ENCODE data around the gene TGIF1.

Gene TGIF1

GRCh38 chr18:3451183-3451988 lies 1.4 kb downstream of the TGIF1 start:
- Histone ChIP-seq H3K36me3 (ENCODE audit: insufficient read depth, low read length) (peaks cover under 1% of the 10 kb centered on the region), H3K27me3 (ENCODE audit: control insufficient read depth in 1 of 2, insufficient read depth in 2 of 2, low read length in 2 of 2) (no peaks in the 10 kb centered on the region), H3K9me3 (ENCODE audit: low read length) (no peaks in the 10 kb centered on the region), H3K27ac (ENCODE audit: low read depth, low read length) (peak overlapping the region; percentile 100), H3K4me1 (ENCODE audit: insufficient read depth, low read length) (peaks cover 37% of the 10 kb centered on the region), H3K4me3 (ENCODE audit: low read depth in 1 of 2, low read length in 2 of 2) (peak overlapping the region; percentile 99 to 100), H3K9ac (ENCODE audit: low read length) (peak overlapping the region; percentile 99)

GRCh38 chr18:3451989-3452749 lies 2.2 kb downstream of the TGIF1 start:
- H3K9me3 ChIP-seq (ENCODE audit: low read length): no peaks in the 10 kb centered on the region

GRCh38 chr18:3452750-3453539 lies 3.0 kb downstream of the TGIF1 start:
- Histone ChIP-seq H3K4me3 (ENCODE audit: low read depth in 1 of 2, low read length in 2 of 2) (peak overlapping the region; percentile 99 to 100), H3K9me3 (ENCODE audit: low read length) (no peaks in the 10 kb centered on the region), H3K27me3 (ENCODE audit: control insufficient read depth in 1 of 2, insufficient read depth in 2 of 2, low read length in 2 of 2) (no peaks in the 10 kb centered on the region), H3K27ac (ENCODE audit: low read depth, low read length) (peak overlapping the region; percentile 100), H3K36me3 (ENCODE audit: insufficient read depth, low read length) (peaks cover 14% of the 10 kb centered on the region), H3K4me1 (ENCODE audit: insufficient read depth, low read length) (peaks cover 31% of the 10 kb centered on the region), H3K9ac (ENCODE audit: low read length) (peak overlapping the region; percentile 99)

More at GRCh38 chr18:3451989-3452749, 2.2 kb downstream of the TGIF1 start:
- Histone ChIP-seq H3K4me1 (ENCODE audit: insufficient read depth, low read length) (peaks cover 31% of the 10 kb centered on the region), H3K27me3 (ENCODE audit: control insufficient read depth in 1 of 2, insufficient read depth in 2 of 2, low read length in 2 of 2) (no peaks in the 10 kb centered on the region), H3K9ac (ENCODE audit: low read length) (peak overlapping the region; percentile 99), H3K4me3 (ENCODE audit: low read depth in 1 of 2, low read length in 2 of 2) (peak overlapping the region; percentile 99 to 100), H3K27ac (ENCODE audit: low read depth, low read length) (peak overlapping the region; percentile 100), H3K36me3 (ENCODE audit: insufficient read depth, low read length) (peaks cover 9% of the 10 kb centered on the region)

- Histone ChIP-seq H3K4me1 (ENCODE audit: insufficient read depth, low read length) (peaks cover 31% of the 10 kb centered on the region), H3K4me3 (ENCODE audit: low read depth in 1 of 2, low read length in 2 of 2) (peak overlapping the region; percentile 99 to 100), H3K9me3 (ENCODE audit: low read length) (no peaks in the 10 kb centered on the region), H3K27ac (ENCODE audit: low read depth, low read length) (peak overlapping the region; percentile 100), H3K27me3 (ENCODE audit: control insufficient read depth in 1 of 2, insufficient read depth in 2 of 2, low read length in 2 of 2) (no peaks in the 10 kb centered on the region), H3K9ac (ENCODE audit: low read length) (peak overlapping the region; percentile 99), H3K36me3 (ENCODE audit: insufficient read depth, low read length) (peaks cover 21% of the 10 kb centered on the region)
These were observed 3.8 kb downstream of the TGIF1 start for GRCh38 chr18:3453540-3454364.

- Histone ChIP-seq H3K4me3 (ENCODE audit: low read depth in 1 of 2, low read length in 2 of 2) (peak overlapping the region in 1 of 2 donors; percentile 99), H3K4me1 (ENCODE audit: insufficient read depth, low read length) (peaks cover 31% of the 10 kb centered on the region), H3K9ac (ENCODE audit: low read length) (peak overlapping the region; percentile 99), H3K27ac (ENCODE audit: low read depth, low read length) (peak overlapping the region; percentile 100), H3K27me3 (ENCODE audit: control insufficient read depth in 1 of 2, insufficient read depth in 2 of 2, low read length in 2 of 2) (no peaks in the 10 kb centered on the region), H3K9me3 (ENCODE audit: low read length) (no peaks in the 10 kb centered on the region), H3K36me3 (ENCODE audit: insufficient read depth, low read length) (peaks cover 21% of the 10 kb centered on the region)
These were observed 4.6 kb downstream of the TGIF1 start for GRCh38 chr18:3454365-3455089.

GRCh38 chr18:3455090-3455635 lies 5.2 kb downstream of the TGIF1 start:
- peak overlapping the region; percentile 7 for H3K27ac ChIP-seq (ENCODE audit: low read depth, low read length)
- H3K9ac ChIP-seq (ENCODE audit: low read length): peak overlapping the region; percentile 99
- H3K9me3 ChIP-seq (ENCODE audit: low read length): no peaks in the 10 kb centered on the region
- peak overlapping the region in 1 of 2 donors; percentile 99 for H3K4me3 ChIP-seq (ENCODE audit: low read depth in 1 of 2, low read length in 2 of 2)
- H3K27me3 ChIP-seq (ENCODE audit: control insufficient read depth in 1 of 2, insufficient read depth in 2 of 2, low read length in 2 of 2): no peaks in the 10 kb centered on the region
- H3K36me3 ChIP-seq (ENCODE audit: insufficient read depth, low read length): peaks cover 21% of the 10 kb centered on the region
- H3K4me1 ChIP-seq (ENCODE audit: insufficient read depth, low read length): peaks cover 31% of the 10 kb centered on the region

GRCh38 chr18:3455907-3456685 lies 6.1 kb downstream of the TGIF1 start:
- Histone ChIP-seq H3K4me1 (ENCODE audit: insufficient read depth, low read length) (peaks cover 31% of the 10 kb centered on the region), H3K36me3 (ENCODE audit: insufficient read depth, low read length) (peaks cover 21% of the 10 kb centered on the region), H3K27me3 (ENCODE audit: control insufficient read depth in 1 of 2, insufficient read depth in 2 of 2, low read length in 2 of 2) (no peaks in the 10 kb centered on the region), H3K9me3 (ENCODE audit: low read length) (no peaks in the 10 kb centered on the region), H3K9ac (ENCODE audit: low read length) (peak overlapping the region; percentile 6), H3K4me3 (ENCODE audit: low read depth in 1 of 2, low read length in 2 of 2) (no peak overlapping the region), H3K27ac (ENCODE audit: low read depth, low read length) (peak overlapping the region; percentile 7)

GRCh38 chr18:3456686-3457069 lies 6.7 kb downstream of the TGIF1 start:
- Histone ChIP-seq H3K4me3 (ENCODE audit: low read depth in 1 of 2, low read length in 2 of 2) (no peak overlapping the region), H3K36me3 (ENCODE audit: insufficient read depth, low read length) (peaks cover 21% of the 10 kb centered on the region), H3K4me1 (ENCODE audit: insufficient read depth, low read length) (peaks cover 31% of the 10 kb centered on the region), H3K9ac (ENCODE audit: low read length) (no peak overlapping the region), H3K9me3 (ENCODE audit: low read length) (no peaks in the 10 kb centered on the region), H3K27ac (ENCODE audit: low read depth, low read length) (no peak overlapping the region), H3K27me3 (ENCODE audit: control insufficient read depth in 1 of 2, insufficient read depth in 2 of 2, low read length in 2 of 2) (no peaks in the 10 kb centered on the region)

GRCh38 chr18:3457261-3457724 lies 7.3 kb downstream of the TGIF1 start:
- Histone ChIP-seq H3K27me3 (ENCODE audit: control insufficient read depth in 1 of 2, insufficient read depth in 2 of 2, low read length in 2 of 2) (no peaks in the 10 kb centered on the region), H3K9me3 (ENCODE audit: low read length) (no peaks in the 10 kb centered on the region), H3K4me1 (ENCODE audit: insufficient read depth, low read length) (peaks cover 31% of the 10 kb centered on the region), H3K9ac (ENCODE audit: low read length) (no peak overlapping the region), H3K36me3 (ENCODE audit: insufficient read depth, low read length) (peaks cover 21% of the 10 kb centered on the region), H3K27ac (ENCODE audit: low read depth, low read length) (no peak overlapping the region), H3K4me3 (ENCODE audit: low read depth in 1 of 2, low read length in 2 of 2) (no peak overlapping the region)
